ENCODE measurements around the gene PCDH9.

DNA sequence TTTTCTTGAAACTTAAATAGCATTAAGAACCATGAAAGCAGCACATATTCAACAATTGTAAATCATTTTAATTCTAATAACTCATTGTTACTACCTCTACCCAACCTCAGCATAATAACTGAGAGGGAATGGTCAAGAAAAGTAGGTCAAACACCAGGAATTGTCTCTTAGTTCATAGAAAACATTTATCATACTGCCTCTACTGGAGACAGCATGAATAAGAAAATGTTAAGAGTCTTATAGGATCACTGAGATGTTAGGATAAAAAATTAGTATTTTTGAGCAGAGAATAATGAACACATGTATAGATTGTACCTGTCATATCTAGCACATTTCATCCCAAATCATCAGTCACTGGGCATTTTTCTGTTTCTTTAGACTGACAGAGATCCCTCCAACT, 515.3 kb downstream of the PCDH9 start:
- TF ChIP-seq, protein P1, sequence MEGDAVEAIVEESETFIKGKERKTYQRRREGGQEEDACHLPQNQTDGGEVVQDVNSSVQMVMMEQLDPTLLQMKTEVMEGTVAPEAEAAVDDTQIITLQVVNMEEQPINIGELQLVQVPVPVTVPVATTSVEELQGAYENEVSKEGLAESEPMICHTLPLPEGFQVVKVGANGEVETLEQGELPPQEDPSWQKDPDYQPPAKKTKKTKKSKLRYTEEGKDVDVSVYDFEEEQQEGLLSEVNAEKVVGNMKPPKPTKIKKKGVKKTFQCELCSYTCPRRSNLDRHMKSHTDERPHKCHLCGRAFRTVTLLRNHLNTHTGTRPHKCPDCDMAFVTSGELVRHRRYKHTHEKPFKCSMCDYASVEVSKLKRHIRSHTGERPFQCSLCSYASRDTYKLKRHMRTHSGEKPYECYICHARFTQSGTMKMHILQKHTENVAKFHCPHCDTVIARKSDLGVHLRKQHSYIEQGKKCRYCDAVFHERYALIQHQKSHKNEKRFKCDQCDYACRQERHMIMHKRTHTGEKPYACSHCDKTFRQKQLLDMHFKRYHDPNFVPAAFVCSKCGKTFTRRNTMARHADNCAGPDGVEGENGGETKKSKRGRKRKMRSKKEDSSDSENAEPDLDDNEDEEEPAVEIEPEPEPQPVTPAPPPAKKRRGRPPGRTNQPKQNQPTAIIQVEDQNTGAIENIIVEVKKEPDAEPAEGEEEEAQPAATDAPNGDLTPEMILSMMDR (CRISPR knock-in tag; IDR thresholded peaks at IDR 0.05): no peak
- TF ChIP-seq ZBTB8A (CRISPR knock-in tag; IDR thresholded peaks at IDR 0.05; ENCODE audit: borderline replicate concordance, low read depth) (no peak), SMARCC2 (IDR thresholded peaks at IDR 0.05) (no peak), HMG20A (CRISPR knock-in tag; IDR thresholded peaks at IDR 0.05; ENCODE audit: borderline replicate concordance) (no peak), MAZ (IDR thresholded peaks at IDR 0.05; ENCODE audit: borderline replicate concordance, low read depth, low read length) (no peak), MAZ (CRISPR knock-in tag; IDR thresholded peaks at IDR 0.05; ENCODE audit: low read depth) (no peak), POLR2AphosphoS5 (IDR thresholded peaks at IDR 0.05; ENCODE audit: low read depth, low read length) (no peak), SP140L (CRISPR knock-in tag; IDR thresholded peaks at IDR 0.05; ENCODE audit: borderline replicate concordance) (no peak), RAD21 (CRISPR knock-in tag; IDR thresholded peaks at IDR 0.05) (no peak)
- TF ChIP-seq, protein P2, sequence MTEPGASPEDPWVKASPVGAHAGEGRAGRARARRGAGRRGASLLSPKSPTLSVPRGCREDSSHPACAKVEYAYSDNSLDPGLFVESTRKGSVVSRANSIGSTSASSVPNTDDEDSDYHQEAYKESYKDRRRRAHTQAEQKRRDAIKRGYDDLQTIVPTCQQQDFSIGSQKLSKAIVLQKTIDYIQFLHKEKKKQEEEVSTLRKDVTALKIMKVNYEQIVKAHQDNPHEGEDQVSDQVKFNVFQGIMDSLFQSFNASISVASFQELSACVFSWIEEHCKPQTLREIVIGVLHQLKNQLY (CRISPR knock-in tag; IDR thresholded peaks at IDR 0.05): no peak
